ENCODE measurements around the gene STS. TPM values are rescaled to one million over a fixed set of nuclear protein-coding genes. Genes with fewer than 3 reads are reported as not detected.

STS gene
- total and polyA plus RNA-seq, 2 of the 8 experiments (the other 6 are each of a cell fraction or from before 2014, with no cell fraction given): 0.67 to 1.5 TPM

DNA sequence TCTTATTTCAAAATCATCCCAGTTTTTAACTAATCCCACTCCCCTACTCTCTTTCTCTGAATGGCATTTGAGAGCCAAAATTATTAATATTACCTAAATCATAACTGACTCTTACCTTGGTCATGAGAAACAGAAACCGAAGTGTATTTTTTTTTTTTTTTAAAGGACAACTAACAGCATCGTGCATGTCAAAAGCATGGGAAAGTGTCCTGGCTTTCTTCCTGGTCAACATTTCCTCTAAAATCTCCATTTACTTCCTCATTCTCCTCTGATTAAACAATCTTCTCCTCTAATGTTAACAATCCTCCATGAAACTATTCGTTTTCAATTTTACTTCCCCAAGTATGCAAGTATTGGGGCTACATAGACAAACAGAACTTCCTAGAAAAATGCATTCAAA is 2.1 kb upstream of the STS start (continued):
- TF ChIP-seq, protein P1, sequence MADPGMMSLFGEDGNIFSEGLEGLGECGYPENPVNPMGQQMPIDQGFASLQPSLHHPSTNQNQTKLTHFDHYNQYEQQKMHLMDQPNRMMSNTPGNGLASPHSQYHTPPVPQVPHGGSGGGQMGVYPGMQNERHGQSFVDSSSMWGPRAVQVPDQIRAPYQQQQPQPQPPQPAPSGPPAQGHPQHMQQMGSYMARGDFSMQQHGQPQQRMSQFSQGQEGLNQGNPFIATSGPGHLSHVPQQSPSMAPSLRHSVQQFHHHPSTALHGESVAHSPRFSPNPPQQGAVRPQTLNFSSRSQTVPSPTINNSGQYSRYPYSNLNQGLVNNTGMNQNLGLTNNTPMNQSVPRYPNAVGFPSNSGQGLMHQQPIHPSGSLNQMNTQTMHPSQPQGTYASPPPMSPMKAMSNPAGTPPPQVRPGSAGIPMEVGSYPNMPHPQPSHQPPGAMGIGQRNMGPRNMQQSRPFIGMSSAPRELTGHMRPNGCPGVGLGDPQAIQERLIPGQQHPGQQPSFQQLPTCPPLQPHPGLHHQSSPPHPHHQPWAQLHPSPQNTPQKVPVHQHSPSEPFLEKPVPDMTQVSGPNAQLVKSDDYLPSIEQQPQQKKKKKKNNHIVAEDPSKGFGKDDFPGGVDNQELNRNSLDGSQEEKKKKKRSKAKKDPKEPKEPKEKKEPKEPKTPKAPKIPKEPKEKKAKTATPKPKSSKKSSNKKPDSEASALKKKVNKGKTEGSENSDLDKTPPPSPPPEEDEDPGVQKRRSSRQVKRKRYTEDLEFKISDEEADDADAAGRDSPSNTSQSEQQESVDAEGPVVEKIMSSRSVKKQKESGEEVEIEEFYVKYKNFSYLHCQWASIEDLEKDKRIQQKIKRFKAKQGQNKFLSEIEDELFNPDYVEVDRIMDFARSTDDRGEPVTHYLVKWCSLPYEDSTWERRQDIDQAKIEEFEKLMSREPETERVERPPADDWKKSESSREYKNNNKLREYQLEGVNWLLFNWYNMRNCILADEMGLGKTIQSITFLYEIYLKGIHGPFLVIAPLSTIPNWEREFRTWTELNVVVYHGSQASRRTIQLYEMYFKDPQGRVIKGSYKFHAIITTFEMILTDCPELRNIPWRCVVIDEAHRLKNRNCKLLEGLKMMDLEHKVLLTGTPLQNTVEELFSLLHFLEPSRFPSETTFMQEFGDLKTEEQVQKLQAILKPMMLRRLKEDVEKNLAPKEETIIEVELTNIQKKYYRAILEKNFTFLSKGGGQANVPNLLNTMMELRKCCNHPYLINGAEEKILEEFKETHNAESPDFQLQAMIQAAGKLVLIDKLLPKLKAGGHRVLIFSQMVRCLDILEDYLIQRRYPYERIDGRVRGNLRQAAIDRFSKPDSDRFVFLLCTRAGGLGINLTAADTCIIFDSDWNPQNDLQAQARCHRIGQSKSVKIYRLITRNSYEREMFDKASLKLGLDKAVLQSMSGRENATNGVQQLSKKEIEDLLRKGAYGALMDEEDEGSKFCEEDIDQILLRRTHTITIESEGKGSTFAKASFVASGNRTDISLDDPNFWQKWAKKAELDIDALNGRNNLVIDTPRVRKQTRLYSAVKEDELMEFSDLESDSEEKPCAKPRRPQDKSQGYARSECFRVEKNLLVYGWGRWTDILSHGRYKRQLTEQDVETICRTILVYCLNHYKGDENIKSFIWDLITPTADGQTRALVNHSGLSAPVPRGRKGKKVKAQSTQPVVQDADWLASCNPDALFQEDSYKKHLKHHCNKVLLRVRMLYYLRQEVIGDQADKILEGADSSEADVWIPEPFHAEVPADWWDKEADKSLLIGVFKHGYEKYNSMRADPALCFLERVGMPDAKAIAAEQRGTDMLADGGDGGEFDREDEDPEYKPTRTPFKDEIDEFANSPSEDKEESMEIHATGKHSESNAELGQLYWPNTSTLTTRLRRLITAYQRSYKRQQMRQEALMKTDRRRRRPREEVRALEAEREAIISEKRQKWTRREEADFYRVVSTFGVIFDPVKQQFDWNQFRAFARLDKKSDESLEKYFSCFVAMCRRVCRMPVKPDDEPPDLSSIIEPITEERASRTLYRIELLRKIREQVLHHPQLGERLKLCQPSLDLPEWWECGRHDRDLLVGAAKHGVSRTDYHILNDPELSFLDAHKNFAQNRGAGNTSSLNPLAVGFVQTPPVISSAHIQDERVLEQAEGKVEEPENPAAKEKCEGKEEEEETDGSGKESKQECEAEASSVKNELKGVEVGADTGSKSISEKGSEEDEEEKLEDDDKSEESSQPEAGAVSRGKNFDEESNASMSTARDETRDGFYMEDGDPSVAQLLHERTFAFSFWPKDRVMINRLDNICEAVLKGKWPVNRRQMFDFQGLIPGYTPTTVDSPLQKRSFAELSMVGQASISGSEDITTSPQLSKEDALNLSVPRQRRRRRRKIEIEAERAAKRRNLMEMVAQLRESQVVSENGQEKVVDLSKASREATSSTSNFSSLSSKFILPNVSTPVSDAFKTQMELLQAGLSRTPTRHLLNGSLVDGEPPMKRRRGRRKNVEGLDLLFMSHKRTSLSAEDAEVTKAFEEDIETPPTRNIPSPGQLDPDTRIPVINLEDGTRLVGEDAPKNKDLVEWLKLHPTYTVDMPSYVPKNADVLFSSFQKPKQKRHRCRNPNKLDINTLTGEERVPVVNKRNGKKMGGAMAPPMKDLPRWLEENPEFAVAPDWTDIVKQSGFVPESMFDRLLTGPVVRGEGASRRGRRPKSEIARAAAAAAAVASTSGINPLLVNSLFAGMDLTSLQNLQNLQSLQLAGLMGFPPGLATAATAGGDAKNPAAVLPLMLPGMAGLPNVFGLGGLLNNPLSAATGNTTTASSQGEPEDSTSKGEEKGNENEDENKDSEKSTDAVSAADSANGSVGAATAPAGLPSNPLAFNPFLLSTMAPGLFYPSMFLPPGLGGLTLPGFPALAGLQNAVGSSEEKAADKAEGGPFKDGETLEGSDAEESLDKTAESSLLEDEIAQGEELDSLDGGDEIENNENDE (IDR thresholded peaks at IDR 0.05; ENCODE audit: insufficient replicate concordance, low read length): no peak
